DMS 273 (cell line): ENCODE results near the gene HAT1.

Source experiments
- DNase-seq: peaks from one replicate; lab custom pipeline; 2025; ENCODE audit not compliant: unreplicated experiment; lab: John Stamatoyannopoulos, UW

Gene HAT1

GRCh38 chr2:171919453-171919852, 2.8 kb upstream of the HAT1 start:
- no peak for DNase-seq

GRCh38 chr2:171921970-171922229, 361 bp upstream of the HAT1 start:
- DNase-seq, result no peak

GRCh38 chr2:171923206-171923605, 945 bp downstream of the HAT1 start:
- peak; percentile 57 for DNase-seq

- no peak for DNase-seq
Measured at GRCh38 chr2:171924170-171924942, 2.1 kb downstream of the HAT1 start.

GRCh38 chr2:171930385-171930784, 8.1 kb downstream of the HAT1 start:
- no peak for DNase-seq

- no peak for DNase-seq
Measured at GRCh38 chr2:171939058-171939742, 16.9 kb downstream of the HAT1 start.

GRCh38 chr2:171939743-171940071, 17.4 kb downstream of the HAT1 start:
- no peak for DNase-seq

GRCh38 chr2:171941316-171941699, 19.0 kb downstream of the HAT1 start:
- no peak for DNase-seq

- no peak for DNase-seq
Measured at GRCh38 chr2:171943869-171944268, 21.6 kb downstream of the HAT1 start.

- DNase-seq, result no peak
Measured at GRCh38 chr2:171952276-171952675, 30.0 kb downstream of the HAT1 start.

GRCh38 chr2:171952748-171953147, 30.5 kb downstream of the HAT1 start:
- no peak for DNase-seq

- DNase-seq, result no peak
Measured at GRCh38 chr2:171956135-171956825, 34.0 kb downstream of the HAT1 start.

GRCh38 chr2:171957061-171957460, 34.8 kb downstream of the HAT1 start:
- peak; percentile 47 for DNase-seq

- no peak for DNase-seq
Measured at GRCh38 chr2:171958475-171958874, 36.2 kb downstream of the HAT1 start.

- no peak for DNase-seq
Measured at GRCh38 chr2:171959998-171960397, 37.7 kb downstream of the HAT1 start.

- DNase-seq, result no peak
Measured at GRCh38 chr2:171960570-171960969, 38.3 kb downstream of the HAT1 start.

- no peak for DNase-seq
Measured at GRCh38 chr2:171963198-171963597, 40.9 kb downstream of the HAT1 start.

GRCh38 chr2:171964308-171964707, 42.0 kb downstream of the HAT1 start:
- no peak for DNase-seq

GRCh38 chr2:171965238-171965637, 43.0 kb downstream of the HAT1 start:
- no peak for DNase-seq

- no peak for DNase-seq
Measured at GRCh38 chr2:171965661-171966060, 43.4 kb downstream of the HAT1 start.

- DNase-seq, result no peak
Measured at GRCh38 chr2:171966235-171966634, 44.0 kb downstream of the HAT1 start.

GRCh38 chr2:171966688-171967087, 44.4 kb downstream of the HAT1 start:
- no peak for DNase-seq
